PC-9 (cell line): ENCODE measurements around the gene HSD11B1L. TPM values are rescaled to one million over a fixed set of nuclear protein-coding genes. Genes with fewer than 3 reads are reported as not detected.

Experiments
- BruUV-seq: library from RNA; stranded (reverse); fragments of 400-500 nt; replicated peaks from 2 replicates; lab custom pipeline; 2021; lab: Mats Ljungman, UMichigan
- CTCF ChIA-PET: fragments of 300-600 bp; sonication (Branson Sonifier 250); formaldehyde crosslinking; loops from one replicate; lab custom pipeline; 2022; ENCODE audit warnings: antibody characterized with exemption; lab: Charles Lee
- POLR2A ChIA-PET: fragments of 300-600 bp; sonication (Branson Sonifier 250); formaldehyde crosslinking; loops from one replicate; lab custom pipeline; 2022; ENCODE audit warnings: antibody characterized with exemption; ENCODE audit not compliant: unreplicated experiment; lab: Charles Lee
- DNase-seq, 2 experiments: peaks; one replicate each; pipeline versions ENCODE4 v3.0.0 to v3.0.0-alpha.2; 2015 to 2022; ENCODE audit warnings: mixed read lengths in 1 of 2
- H2AFZ ChIP-seq: fragments of 200-600 bp; sonication (generic); 2 replicates; pipeline ENCODE4 v1.8.1; 2017; ENCODE audit warnings: antibody characterized with exemption
- H3F3A ChIP-seq: fragments of 200-600 bp; sonication (generic); 2 replicates; pipeline ENCODE4 v1.8.1; 2017; ENCODE audit warnings: antibody characterized with exemption, mild to moderate bottlenecking, low read depth; ENCODE audit not compliant: insufficient read depth
- H3K27ac ChIP-seq: fragments of 200-600 bp; sonication (generic); 2 replicates; pipeline ENCODE4 v1.6.1; 2016; ENCODE audit warnings: mixed run types
- H3K27me3 ChIP-seq: fragments of 200-600 bp; sonication (generic); 2 replicates; pipeline ENCODE4 v1.6.1; 2016; ENCODE audit warnings: low read depth, mixed run types; ENCODE audit not compliant: insufficient read depth
- H3K36me3 ChIP-seq: fragments of 200-600 bp; sonication (generic); 2 replicates; pipeline ENCODE4 v1.6.1; 2016; ENCODE audit warnings: low read depth, mixed run types
- H3K4me1 ChIP-seq: fragments of 200-600 bp; sonication (generic); replicated peaks from 2 replicates; pipeline ENCODE4 v1.6.1; 2016; ENCODE audit warnings: mixed run types; ENCODE audit not compliant: insufficient read depth
- H3K4me2 ChIP-seq: fragments of 200-600 bp; sonication (generic); 2 replicates; pipeline ENCODE4 v1.6.1; 2017; ENCODE audit warnings: mixed run types
- H3K4me3 ChIP-seq: fragments of 200-600 bp; sonication (generic); 2 replicates; pipeline ENCODE4 v1.6.1; 2016; ENCODE audit warnings: mixed run types
- H3K79me2 ChIP-seq: fragments of 200-600 bp; sonication (generic); 2 replicates; pipeline ENCODE4 v1.6.1; 2017; ENCODE audit warnings: low read depth, mixed run types
- H3K9me2 ChIP-seq: fragments of 200-600 bp; sonication (generic); 2 replicates; pipeline ENCODE4 v1.8.1; 2017; ENCODE audit warnings: mild to moderate bottlenecking; ENCODE audit not compliant: insufficient read depth
- H3K9me3 ChIP-seq: fragments of 200-600 bp; sonication (generic); 2 replicates; pipeline ENCODE4 v1.8.1; 2016; ENCODE audit warnings: low read depth; ENCODE audit not compliant: insufficient read depth
- H4K20me1 ChIP-seq: fragments of 200-600 bp; sonication (generic); 2 replicates; pipeline ENCODE4 v1.8.1; 2017; ENCODE audit not compliant: insufficient read depth
- CTCF ChIP-seq: fragments of 200-600 bp; sonication (generic); conservative IDR thresholded peaks from 2 replicates; pipeline ENCODE4 v1.6.1; 2017; ENCODE audit warnings: mixed run types, antibody characterized with exemption, mild to moderate bottlenecking, moderate library complexity
- EZH2 ChIP-seq: fragments of 200-600 bp; sonication (generic); IDR thresholded peaks from 2 replicates; pipeline ENCODE4 v1.8.0; 2017; ENCODE audit warnings: antibody characterized with exemption, low read depth
- intact Hi-C: fragments of 100-400 bp; cut with micrococcal nuclease; formaldehyde crosslinking; loops from one replicate; pipeline ENCODE4 v1.10.0; 2022; ENCODE audit not compliant: unreplicated experiment
- total RNA-seq: library from RNA; stranded (reverse); gene quantifications from 2 replicates; pipeline ENCODE4 v1.2.3, GENCODE V29; 2021

The HSD11B1L gene
- total RNA-seq, 1 experiment from 2014 or later, result 7.5 TPM

GRCh38 chr19:5632657-5633056 is 48.2 kb upstream of the HSD11B1L start:
- Histone ChIP-seq H3K4me1 (no peaks in the 10 kb centered on the region), H3K9me3 (no peaks in the 10 kb centered on the region), H3K4me3 (no peak overlapping the region), H3K27ac (no peak overlapping the region), H2AFZ (no peak overlapping the region), H3F3A (no peaks in the 10 kb centered on the region), H3K9me2 (no peaks in the 10 kb centered on the region), H3K36me3 (no peaks in the 10 kb centered on the region; the same call in 1 of the 2 replicates), H3K4me2 (no peak overlapping the region), H4K20me1 (peaks cover 90% of the 10 kb centered on the region), H3K27me3 (no peaks in the 10 kb centered on the region), H3K79me2 (peaks cover 93% of the 10 kb centered on the region)
- DNase-seq, result no peak
- TF ChIP-seq EZH2 (no peak), CTCF (no peak)
- intact Hi-C loops, result no loop called here
- ChIA-PET CTCF (no interaction called here), POLR2A (interaction anchor here (0.6 kb wide), 1 partner anchor 444 kb away, joined by 5 read pairs; no protein-coding TSS in a partner anchor)
- BruUV-seq, result no TSS peak

DNA sequence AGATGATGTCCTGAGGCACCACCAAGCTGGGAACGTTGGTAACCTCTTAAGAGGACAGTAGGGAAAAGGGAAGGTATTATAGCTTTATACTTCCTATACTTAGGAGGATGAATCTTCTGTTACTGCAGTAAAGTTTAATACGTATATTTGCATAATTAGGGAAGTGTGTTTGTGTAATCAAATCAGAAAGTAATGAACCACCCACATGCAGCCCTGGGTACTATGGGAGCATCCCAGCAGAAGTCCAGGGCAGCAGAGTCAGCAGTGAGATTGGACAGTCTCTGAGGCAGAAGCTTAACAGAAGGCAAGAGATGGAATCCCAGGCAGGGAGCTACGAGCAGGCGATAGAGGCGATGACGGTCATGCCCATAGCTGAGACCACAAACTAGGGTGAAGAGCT is 45.4 kb upstream of the HSD11B1L start:
- BruUV-seq, result no TSS peak
- Histone ChIP-seq H2AFZ (no peak overlapping the region), H3K4me1 (no peaks in the 10 kb centered on the region), H4K20me1 (peaks cover 91% of the 10 kb centered on the region), H3K4me2 (no peak overlapping the region), H3K9me3 (no peaks in the 10 kb centered on the region), H3K4me3 (no peak overlapping the region), H3K36me3 (no peaks in the 10 kb centered on the region), H3F3A (no peaks in the 10 kb centered on the region), H3K9me2 (no peaks in the 10 kb centered on the region), H3K27ac (no peak overlapping the region), H3K79me2 (peaks cover 88% of the 10 kb centered on the region), H3K27me3 (no peaks in the 10 kb centered on the region)
- intact Hi-C loops, result no loop called here
- ChIA-PET CTCF (no interaction called here), POLR2A (no interaction called here)
- DNase-seq, result no peak
- TF ChIP-seq EZH2 (no peak), CTCF (no peak)

DNA sequence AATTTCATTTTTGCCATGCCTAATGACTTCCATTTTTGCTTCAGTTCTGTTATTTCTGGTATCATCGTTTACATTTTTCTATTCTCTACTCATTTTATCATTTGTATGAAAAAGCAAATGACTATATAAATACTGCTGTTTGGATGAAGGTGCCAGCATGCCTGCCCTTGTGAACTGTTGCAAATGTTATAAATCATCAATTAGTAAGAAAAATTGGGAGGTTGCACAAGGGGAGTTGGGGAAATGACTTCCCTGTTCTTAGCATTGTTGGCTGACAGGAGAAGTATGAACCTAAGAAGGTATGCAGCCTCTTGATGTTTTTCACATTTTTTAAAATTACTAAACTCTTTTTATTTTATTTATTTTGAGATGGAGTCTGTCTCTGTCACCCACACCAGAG is 42.9 kb upstream of the HSD11B1L start:
- no peak for DNase-seq
- peaks cover 89% of the 10 kb centered on the region for H4K20me1 ChIP-seq
- H2AFZ ChIP-seq, result no peak overlapping the region
- peaks cover 85% of the 10 kb centered on the region for H3K79me2 ChIP-seq
- POLR2A ChIA-PET, result no interaction called here
- H3K27me3 ChIP-seq, result no peaks in the 10 kb centered on the region
- H3K9me2 ChIP-seq, result no peaks in the 10 kb centered on the region
- TF ChIP-seq EZH2, result no peak
- TF ChIP-seq CTCF, result no peak
- no TSS peak for BruUV-seq
- H3K36me3 ChIP-seq, result no peaks in the 10 kb centered on the region
- no peak overlapping the region for H3K4me2 ChIP-seq
- H3K9me3 ChIP-seq, result no peaks in the 10 kb centered on the region
- CTCF ChIA-PET, result no interaction called here
- H3F3A ChIP-seq, result no peaks in the 10 kb centered on the region
- intact Hi-C loops, result no loop called here
- no peak overlapping the region for H3K4me3 ChIP-seq
- H3K27ac ChIP-seq, result no peak overlapping the region
- H3K4me1 ChIP-seq, result no peaks in the 10 kb centered on the region
